Astrocyte of the cerebellum (primary cell): ENCODE data around the gene TMEM61.

Experiments used
- DNase-seq: peaks from one replicate; pipeline ENCODE4 v3.0.0-alpha.2; 2011; ENCODE audit warnings: low read depth
- H3K4me3 ChIP-seq: 2 replicates; pipeline ENCODE4 v1.5.1; 2011; ENCODE audit warnings: mild to moderate bottlenecking, low read depth, low read length, moderate library complexity
- in situ Hi-C: cut with HindIII; loops from 2 replicates; pipeline ENCODE4 v1.10.0; 2017; ENCODE audit warnings: low sequenced_read_pairs
- TF ChIP-seq, protein P1 (sequence below): IDR thresholded peaks from 2 replicates; pipeline ENCODE4 v1.5.1; 2012; ENCODE audit warnings: low read length, low read depth, moderate library complexity, mild to moderate bottlenecking; ENCODE audit errors: missing control alignments

Gene TMEM61

DNA sequence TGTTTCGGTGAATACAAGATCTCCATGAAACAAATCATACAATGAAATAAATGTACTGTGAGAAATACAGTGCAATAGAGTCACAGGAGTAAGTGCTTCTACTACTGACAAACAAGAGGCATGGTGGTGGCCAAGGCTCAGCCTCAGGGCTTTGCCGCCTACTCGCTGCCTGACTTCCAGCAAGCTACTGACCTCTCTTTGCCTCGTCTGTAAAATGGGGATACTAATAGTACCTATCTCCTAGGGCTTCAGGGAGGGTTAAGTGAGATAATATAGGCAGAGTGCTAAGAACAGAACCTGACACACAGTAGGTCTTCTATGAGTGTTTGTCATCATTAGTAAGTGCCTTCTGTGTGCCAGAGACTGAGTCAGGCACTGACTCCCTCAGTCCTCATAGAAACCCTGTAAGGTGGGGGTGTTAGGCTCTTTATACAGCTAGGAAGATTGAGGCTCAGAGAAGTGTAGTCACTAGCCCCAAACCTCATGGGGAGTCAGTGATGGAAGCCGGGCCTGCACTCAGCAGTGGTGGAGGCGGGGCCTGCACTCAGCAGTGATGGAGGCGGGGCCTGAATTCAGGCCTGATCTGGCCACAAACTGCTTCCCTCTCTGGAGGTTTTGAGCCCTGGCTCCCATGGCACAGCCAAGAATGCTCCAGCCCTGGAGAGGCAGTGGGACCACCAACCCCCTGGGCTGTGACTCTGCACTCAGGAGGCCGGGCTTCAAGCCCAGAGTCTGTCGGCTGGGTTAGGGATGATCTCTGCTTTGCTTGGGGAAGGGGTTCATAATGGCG, 25.1 kb downstream of the TMEM61 start:
- TF ChIP-seq, protein P1, sequence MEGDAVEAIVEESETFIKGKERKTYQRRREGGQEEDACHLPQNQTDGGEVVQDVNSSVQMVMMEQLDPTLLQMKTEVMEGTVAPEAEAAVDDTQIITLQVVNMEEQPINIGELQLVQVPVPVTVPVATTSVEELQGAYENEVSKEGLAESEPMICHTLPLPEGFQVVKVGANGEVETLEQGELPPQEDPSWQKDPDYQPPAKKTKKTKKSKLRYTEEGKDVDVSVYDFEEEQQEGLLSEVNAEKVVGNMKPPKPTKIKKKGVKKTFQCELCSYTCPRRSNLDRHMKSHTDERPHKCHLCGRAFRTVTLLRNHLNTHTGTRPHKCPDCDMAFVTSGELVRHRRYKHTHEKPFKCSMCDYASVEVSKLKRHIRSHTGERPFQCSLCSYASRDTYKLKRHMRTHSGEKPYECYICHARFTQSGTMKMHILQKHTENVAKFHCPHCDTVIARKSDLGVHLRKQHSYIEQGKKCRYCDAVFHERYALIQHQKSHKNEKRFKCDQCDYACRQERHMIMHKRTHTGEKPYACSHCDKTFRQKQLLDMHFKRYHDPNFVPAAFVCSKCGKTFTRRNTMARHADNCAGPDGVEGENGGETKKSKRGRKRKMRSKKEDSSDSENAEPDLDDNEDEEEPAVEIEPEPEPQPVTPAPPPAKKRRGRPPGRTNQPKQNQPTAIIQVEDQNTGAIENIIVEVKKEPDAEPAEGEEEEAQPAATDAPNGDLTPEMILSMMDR, result no peak
- H3K4me3 ChIP-seq, result no peak overlapping the region
- DNase-seq, result no peak
- in situ Hi-C loops, result no loop called here

DNA sequence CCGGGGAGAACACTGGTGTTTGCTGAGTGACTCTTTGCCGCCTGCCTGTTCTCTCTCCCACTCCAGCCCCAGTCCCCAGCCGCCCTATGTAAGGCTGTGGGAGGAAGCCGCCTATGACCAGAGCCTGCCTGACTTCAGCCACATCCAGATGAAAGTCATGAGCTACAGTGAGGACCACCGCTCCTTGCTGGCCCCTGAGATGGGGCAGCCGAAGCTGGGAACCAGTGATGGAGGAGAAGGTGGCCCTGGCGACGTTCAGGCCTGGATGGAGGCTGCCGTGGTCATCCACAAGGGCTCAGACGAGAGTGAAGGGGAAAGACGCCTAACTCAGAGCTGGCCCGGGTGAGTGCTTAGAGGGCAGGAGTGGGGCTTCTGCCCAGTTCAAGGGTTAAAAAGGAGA, 26.5 kb downstream of the TMEM61 start:
- DNase-seq, result no peak
- in situ Hi-C loops, result no loop called here
- no peak overlapping the region for H3K4me3 ChIP-seq
- TF ChIP-seq, protein P1, result no peak

DNA sequence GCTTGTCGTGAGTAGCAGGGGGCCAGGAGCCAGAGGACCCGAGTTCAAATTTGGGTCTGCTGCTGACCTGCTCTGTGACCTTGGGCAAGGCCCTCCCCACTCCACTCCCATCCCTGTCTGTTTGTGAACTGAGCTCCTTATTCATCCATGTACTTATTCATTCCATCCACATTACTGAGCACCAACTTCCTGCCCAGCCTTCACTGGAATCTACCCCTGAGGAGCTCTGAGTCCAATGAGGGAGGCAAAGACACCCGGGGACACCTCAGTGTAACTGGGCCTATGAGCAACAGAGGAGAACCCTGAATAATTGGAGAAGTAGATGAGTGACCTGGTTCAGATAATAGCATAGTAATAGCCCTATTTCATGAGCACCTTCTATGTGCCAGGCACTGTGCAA, 27.2 kb downstream of the TMEM61 start:
- DNase-seq, result no peak
- in situ Hi-C loops, result no loop called here
- no peak overlapping the region for H3K4me3 ChIP-seq
- TF ChIP-seq, protein P1, result no peak

DNA sequence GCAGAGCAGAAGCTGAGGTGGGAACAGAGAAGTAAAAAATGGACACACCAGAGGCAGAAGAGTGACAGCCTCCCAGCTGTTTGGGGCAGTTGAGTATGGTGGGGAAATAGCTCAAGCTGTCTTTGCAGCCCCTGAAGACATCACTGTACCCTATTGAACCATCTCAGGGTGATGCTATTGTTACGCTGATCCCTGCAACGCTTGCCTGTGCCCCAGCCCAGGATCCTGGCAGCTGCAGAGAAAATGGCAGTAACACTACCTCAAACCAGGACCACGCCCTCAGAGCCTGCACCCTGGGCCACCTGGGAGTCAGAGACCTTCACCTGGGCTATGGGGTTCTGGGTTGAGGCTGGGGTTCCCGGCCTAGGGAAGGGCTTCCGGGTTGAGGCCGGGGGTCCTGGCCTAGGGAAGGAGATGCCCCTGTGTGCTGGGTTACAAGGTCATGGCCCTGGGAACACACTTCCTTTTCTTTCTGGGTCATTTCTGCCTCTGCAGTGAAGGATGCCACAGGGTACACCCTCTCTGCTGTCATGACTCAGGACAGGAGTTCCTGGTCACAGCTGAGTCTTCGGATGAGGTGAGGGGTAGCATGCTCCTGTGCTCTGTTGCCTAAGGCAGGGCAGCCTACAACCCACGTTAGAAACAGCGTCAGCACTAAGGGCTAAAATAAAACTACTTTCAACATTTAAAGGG, 29.9 kb downstream of the TMEM61 start:
- in situ Hi-C loops, result no loop called here
- no peak for DNase-seq
- TF ChIP-seq, protein P1, result no peak
- H3K4me3 ChIP-seq, result no peak overlapping the region

DNA sequence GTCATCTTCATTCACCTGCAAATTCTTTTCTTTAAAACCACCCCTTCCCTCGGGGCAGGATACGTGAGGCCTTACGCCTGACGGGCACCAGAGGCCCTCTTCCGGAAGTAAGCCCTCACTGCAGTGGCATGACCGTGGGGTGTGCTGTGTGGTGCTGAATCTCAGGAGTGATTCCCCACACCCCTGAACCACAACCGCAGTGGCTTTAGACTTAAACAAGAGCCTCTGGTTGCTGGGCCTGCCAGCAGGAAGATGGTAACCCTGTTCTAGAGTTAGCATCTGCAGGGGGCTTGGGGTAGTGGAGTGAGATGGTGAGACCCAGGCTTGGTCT, 30.4 kb downstream of the TMEM61 start:
- no peak overlapping the region for H3K4me3 ChIP-seq
- DNase-seq, result no peak
- TF ChIP-seq, protein P1, result no peak
- in situ Hi-C loops, result no loop called here

DNA sequence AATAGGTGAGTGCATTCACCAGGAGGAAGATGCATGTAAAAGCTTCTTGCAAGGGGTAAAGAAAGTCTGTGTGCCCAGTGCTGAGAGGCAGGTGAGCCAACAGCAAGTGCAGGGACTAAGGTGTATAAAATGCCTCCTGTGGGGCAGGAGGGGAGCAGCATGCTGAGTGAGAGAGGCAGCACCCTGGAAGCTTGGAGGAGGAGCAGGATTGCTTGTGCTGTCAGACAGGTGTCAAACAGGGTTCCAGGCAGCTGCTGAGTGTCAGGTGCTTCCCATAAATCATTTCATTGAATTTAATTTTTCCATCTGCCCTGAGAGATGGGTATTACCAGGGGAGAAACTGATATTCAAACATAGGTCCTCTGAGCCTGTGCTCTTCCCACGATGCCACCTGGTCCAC, 32.2 kb downstream of the TMEM61 start:
- in situ Hi-C loops, result no loop called here
- TF ChIP-seq, protein P1, result no peak
- DNase-seq, result no peak
- no peak overlapping the region for H3K4me3 ChIP-seq
